Mammary epithelial cell (primary cell): ENCODE data around the gene PITX1.

ENCODE experiments used
- EZH2 ChIP-seq: IDR thresholded peaks from 2 replicates; pipeline ENCODE4 v1.6.1; 2012; ENCODE audit warnings: low read length, inconsistent platforms, borderline replicate concordance
- TF ChIP-seq, protein P1 (sequence below), 2 donors: IDR thresholded peaks in 1 of 2; conservative IDR thresholded peaks in 1 of 2; 2 replicates each; pipeline ENCODE4 v1.5.1; 2011 to 2012; ENCODE audit warnings: inconsistent platforms in 2 of 2, low read length in 2 of 2, mild to moderate bottlenecking in 2 of 2, control low read depth in 1 of 2, low read depth in 1 of 2; ENCODE audit not compliant: insufficient read depth in 1 of 2; ENCODE audit errors: extremely low read depth in 1 of 2

DNA sequence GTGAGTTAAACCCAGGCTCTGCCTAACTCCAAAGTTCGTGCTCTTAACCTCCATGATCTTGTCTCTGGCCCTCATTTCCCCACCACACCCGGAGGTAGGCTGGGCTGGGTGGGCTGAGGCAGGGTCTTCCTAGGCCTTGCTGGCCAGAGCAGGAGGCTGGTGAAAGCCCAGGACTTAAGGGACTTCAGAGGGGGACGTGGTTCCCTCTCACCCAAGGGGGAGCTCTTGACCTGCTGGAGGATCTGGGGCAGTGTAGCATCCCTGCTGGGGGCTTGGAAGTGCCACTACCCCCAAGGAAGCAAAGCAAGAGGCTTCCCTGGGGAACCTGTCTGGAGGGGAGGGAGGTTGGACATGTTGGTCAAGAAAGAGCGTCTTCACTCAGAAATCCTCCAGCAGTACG, 14.7 kb downstream of the PITX1 start:
- TF ChIP-seq EZH2: no peak
- TF ChIP-seq, protein P1, sequence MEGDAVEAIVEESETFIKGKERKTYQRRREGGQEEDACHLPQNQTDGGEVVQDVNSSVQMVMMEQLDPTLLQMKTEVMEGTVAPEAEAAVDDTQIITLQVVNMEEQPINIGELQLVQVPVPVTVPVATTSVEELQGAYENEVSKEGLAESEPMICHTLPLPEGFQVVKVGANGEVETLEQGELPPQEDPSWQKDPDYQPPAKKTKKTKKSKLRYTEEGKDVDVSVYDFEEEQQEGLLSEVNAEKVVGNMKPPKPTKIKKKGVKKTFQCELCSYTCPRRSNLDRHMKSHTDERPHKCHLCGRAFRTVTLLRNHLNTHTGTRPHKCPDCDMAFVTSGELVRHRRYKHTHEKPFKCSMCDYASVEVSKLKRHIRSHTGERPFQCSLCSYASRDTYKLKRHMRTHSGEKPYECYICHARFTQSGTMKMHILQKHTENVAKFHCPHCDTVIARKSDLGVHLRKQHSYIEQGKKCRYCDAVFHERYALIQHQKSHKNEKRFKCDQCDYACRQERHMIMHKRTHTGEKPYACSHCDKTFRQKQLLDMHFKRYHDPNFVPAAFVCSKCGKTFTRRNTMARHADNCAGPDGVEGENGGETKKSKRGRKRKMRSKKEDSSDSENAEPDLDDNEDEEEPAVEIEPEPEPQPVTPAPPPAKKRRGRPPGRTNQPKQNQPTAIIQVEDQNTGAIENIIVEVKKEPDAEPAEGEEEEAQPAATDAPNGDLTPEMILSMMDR (conservative IDR thresholded peaks at IDR 0.05 in 1 of 2, IDR thresholded peaks at IDR 0.05 in 1 of 2; ENCODE audit: extremely low read depth in 1 of 2, insufficient read depth in 1 of 2, low read depth in 1 of 2, low read length in 2 of 2): no peak
